Measurements from ENCODE around the gene CRTC3. TPM values are rescaled to one million over a fixed set of nuclear protein-coding genes. Genes with fewer than 3 reads are reported as not detected.
"Not testable (repeated sequence)": the region's sequence is repeated elsewhere in the genome, so short reads cannot be mapped to it uniquely, and the experiment has no call there.

The CRTC3 gene
- polyA plus RNA-seq, 1 donor, result 28.5 TPM

DNA sequence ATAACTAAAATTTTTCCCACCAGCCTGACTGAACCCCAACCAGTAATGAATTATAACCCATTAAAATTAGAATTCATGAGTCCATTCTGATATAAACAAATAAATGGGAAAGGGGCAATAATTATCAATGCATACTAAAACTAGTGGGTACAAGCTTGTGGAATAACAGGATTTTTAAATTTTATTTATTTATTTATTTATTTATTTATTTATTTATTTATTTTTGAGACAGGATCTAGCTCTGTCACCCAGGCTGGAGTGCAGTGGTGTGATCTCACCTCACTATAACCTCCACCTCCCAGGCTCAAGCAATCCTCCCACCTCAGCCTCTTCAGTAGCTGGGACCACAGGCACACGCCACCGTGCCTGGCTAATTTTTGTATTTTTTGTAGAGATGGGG, 15.8 kb upstream of the CRTC3 start:
- not testable (repeated sequence) for H3K36me3 ChIP-seq (ENCODE audit: control insufficient read depth, insufficient read depth, low read length); DNase-seq; H3K27me3 ChIP-seq (ENCODE audit: control insufficient read depth, insufficient read depth, low read length); H3K4me3 ChIP-seq (ENCODE audit: low read length); H3K27ac ChIP-seq (ENCODE audit: low read length); H3K4me1 ChIP-seq (ENCODE audit: control insufficient read depth, insufficient read depth, low read length)
- H3K9me3 ChIP-seq (ENCODE audit: control insufficient read depth, low read depth, low read length), result peaks cover 10% of the 10 kb centered on the region
- no CpG with 5 or more reads among the region's 2 CpGs for WGBS (ENCODE audit: insufficient coverage, low lambda C conversion rate)

GRCh38 chr15:90519688-90520087, 10.0 kb upstream of the CRTC3 start:
- no peaks in the 10 kb centered on the region for H3K9me3 ChIP-seq (ENCODE audit: control insufficient read depth, low read depth, low read length)
- no peak overlapping the region for H3K4me3 ChIP-seq (ENCODE audit: low read length)
- H3K27ac ChIP-seq (ENCODE audit: low read length), result no peak overlapping the region
- no peaks in the 10 kb centered on the region for H3K27me3 ChIP-seq (ENCODE audit: control insufficient read depth, insufficient read depth, low read length)
- WGBS (ENCODE audit: insufficient coverage, low lambda C conversion rate), result no CpG with 5 or more reads among the region's 1 CpG
- DNase-seq, result no peak
- H3K36me3 ChIP-seq (ENCODE audit: control insufficient read depth, insufficient read depth, low read length), result no peaks in the 10 kb centered on the region
- H3K4me1 ChIP-seq (ENCODE audit: control insufficient read depth, insufficient read depth, low read length), result no peaks in the 10 kb centered on the region

DNA sequence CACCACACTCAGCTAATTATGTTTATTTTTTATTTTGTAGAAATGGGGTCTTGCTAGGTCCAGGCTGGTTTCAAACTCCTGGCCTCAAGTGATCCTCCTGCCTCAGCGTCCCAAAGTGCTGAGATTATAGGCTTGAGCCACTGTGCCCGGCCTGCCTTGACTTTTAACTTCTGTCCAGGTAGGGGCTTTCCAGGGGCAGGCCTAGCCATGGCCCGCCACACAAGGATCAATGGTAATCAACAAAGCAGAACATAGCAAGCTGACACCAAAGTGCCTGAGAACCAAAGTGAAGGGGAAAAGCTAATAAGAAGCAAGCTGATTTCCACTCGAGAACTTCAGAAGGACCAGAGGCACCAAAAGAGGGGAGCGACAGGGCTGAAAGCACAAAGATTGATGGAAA, 9.4 kb upstream of the CRTC3 start:
- WGBS (ENCODE audit: insufficient coverage, low lambda C conversion rate), result 60% methylated on average over 1 of the region's 5 CpGs
- H3K36me3 ChIP-seq (ENCODE audit: control insufficient read depth, insufficient read depth, low read length), result no peaks in the 10 kb centered on the region
- H3K4me3 ChIP-seq (ENCODE audit: low read length), result no peak overlapping the region
- no peaks in the 10 kb centered on the region for H3K4me1 ChIP-seq (ENCODE audit: control insufficient read depth, insufficient read depth, low read length)
- no peaks in the 10 kb centered on the region for H3K27me3 ChIP-seq (ENCODE audit: control insufficient read depth, insufficient read depth, low read length)
- no peak overlapping the region for H3K27ac ChIP-seq (ENCODE audit: low read length)
- DNase-seq, result no peak
- no peaks in the 10 kb centered on the region for H3K9me3 ChIP-seq (ENCODE audit: control insufficient read depth, low read depth, low read length)

- Histone ChIP-seq H3K4me1 (ENCODE audit: control insufficient read depth, insufficient read depth, low read length) (no peaks in the 10 kb centered on the region), H3K36me3 (ENCODE audit: control insufficient read depth, insufficient read depth, low read length) (no peaks in the 10 kb centered on the region), H3K27ac (ENCODE audit: low read length) (no peak overlapping the region), H3K4me3 (ENCODE audit: low read length) (no peak overlapping the region), H3K9me3 (ENCODE audit: control insufficient read depth, low read depth, low read length) (no peaks in the 10 kb centered on the region), H3K27me3 (ENCODE audit: control insufficient read depth, insufficient read depth, low read length) (no peaks in the 10 kb centered on the region)
- DNase-seq, result no peak
- WGBS (ENCODE audit: insufficient coverage, low lambda C conversion rate), result no CpG with 5 or more reads among the region's 3 CpGs
Measured at GRCh38 chr15:90523373-90523772, 6.3 kb upstream of the CRTC3 start.

- H3K27me3 ChIP-seq (ENCODE audit: control insufficient read depth, insufficient read depth, low read length); H3K4me1 ChIP-seq (ENCODE audit: control insufficient read depth, insufficient read depth, low read length); H3K27ac ChIP-seq (ENCODE audit: low read length); H3K9me3 ChIP-seq (ENCODE audit: control insufficient read depth, low read depth, low read length); H3K4me3 ChIP-seq (ENCODE audit: low read length); H3K36me3 ChIP-seq (ENCODE audit: control insufficient read depth, insufficient read depth, low read length); DNase-seq: not testable (repeated sequence)
- WGBS (ENCODE audit: insufficient coverage, low lambda C conversion rate), result 100% methylated on average over 1 of the region's 6 CpGs
Measured at GRCh38 chr15:90524018-90524803, 5.5 kb upstream of the CRTC3 start.

- Histone ChIP-seq H3K9me3 (ENCODE audit: control insufficient read depth, low read depth, low read length) (no peaks in the 10 kb centered on the region), H3K4me1 (ENCODE audit: control insufficient read depth, insufficient read depth, low read length) (peaks cover 7% of the 10 kb centered on the region), H3K36me3 (ENCODE audit: control insufficient read depth, insufficient read depth, low read length) (no peaks in the 10 kb centered on the region), H3K4me3 (ENCODE audit: low read length) (peak overlapping the region; percentile 82), H3K27me3 (ENCODE audit: control insufficient read depth, insufficient read depth, low read length) (no peaks in the 10 kb centered on the region), H3K27ac (ENCODE audit: low read length) (peak overlapping the region; percentile 82)
- WGBS (ENCODE audit: insufficient coverage, low lambda C conversion rate), result no CpG with 5 or more reads among the region's 15 CpGs
- no peak for DNase-seq
Measured at GRCh38 chr15:90529011-90529370, 732 bp upstream of the CRTC3 start.

GRCh38 chr15:90530250-90531051, 728 bp downstream of the CRTC3 start:
- Histone ChIP-seq H3K9me3 (ENCODE audit: control insufficient read depth, low read depth, low read length) (no peaks in the 10 kb centered on the region), H3K27ac (ENCODE audit: low read length) (peak overlapping the region; percentile 46), H3K4me1 (ENCODE audit: control insufficient read depth, insufficient read depth, low read length) (peaks cover 10% of the 10 kb centered on the region), H3K4me3 (ENCODE audit: low read length) (peak overlapping the region; percentile 93), H3K36me3 (ENCODE audit: control insufficient read depth, insufficient read depth, low read length) (no peaks in the 10 kb centered on the region), H3K27me3 (ENCODE audit: control insufficient read depth, insufficient read depth, low read length) (no peaks in the 10 kb centered on the region)
- peak; percentile 19 to 75 for DNase-seq
- no CpG with 5 or more reads among the region's 76 CpGs for WGBS (ENCODE audit: insufficient coverage, low lambda C conversion rate)

DNA sequence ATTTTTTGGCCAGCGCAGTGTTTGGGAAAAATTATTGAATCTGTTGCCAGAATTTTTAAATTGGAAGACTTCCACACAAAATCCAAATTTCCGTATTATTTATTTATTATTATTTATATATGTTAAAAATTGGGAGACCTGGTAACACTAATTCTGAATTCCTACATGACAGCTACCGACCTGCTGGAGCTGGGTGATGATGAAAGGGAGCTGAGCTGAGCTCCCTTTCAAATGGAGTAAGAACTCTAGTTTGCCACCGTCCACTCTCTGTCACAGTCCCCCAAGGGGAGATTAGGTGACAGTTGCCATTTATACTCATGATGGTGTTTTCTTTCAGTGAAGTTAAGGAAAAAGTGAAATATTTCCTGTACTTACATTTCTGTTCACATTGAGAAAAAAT, 1.4 kb downstream of the CRTC3 start:
- Histone ChIP-seq H3K4me1 (ENCODE audit: control insufficient read depth, insufficient read depth, low read length) (peaks cover 10% of the 10 kb centered on the region), H3K4me3 (ENCODE audit: low read length) (peak overlapping the region; percentile 93), H3K36me3 (ENCODE audit: control insufficient read depth, insufficient read depth, low read length) (no peaks in the 10 kb centered on the region), H3K27me3 (ENCODE audit: control insufficient read depth, insufficient read depth, low read length) (no peaks in the 10 kb centered on the region), H3K27ac (ENCODE audit: low read length) (no peak overlapping the region), H3K9me3 (ENCODE audit: control insufficient read depth, low read depth, low read length) (no peaks in the 10 kb centered on the region)
- DNase-seq, result no peak
- WGBS (ENCODE audit: insufficient coverage, low lambda C conversion rate), result no CpG with 5 or more reads among the region's 4 CpGs

DNA sequence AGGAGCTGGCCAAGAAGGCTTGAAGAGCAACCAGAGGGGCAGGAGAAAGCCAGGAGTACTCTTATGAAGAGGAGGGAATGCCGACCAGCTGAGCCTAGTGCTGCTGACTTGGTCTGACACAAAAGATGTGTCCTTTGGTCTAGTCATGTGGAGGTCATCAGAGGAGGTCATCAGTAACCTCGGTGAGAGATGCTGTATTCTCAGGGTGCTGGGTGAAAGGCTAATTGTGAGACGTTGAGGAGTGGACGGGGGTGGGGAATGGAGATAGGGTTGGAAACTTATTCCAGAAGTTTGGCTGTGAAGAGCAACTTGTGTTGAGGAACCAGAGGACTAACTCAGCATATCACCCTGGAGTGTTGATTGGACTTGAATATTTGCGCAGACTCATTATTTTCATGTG, 5.5 kb downstream of the CRTC3 start:
- Histone ChIP-seq H3K27me3 (ENCODE audit: control insufficient read depth, insufficient read depth, low read length) (no peaks in the 10 kb centered on the region), H3K9me3 (ENCODE audit: control insufficient read depth, low read depth, low read length) (no peaks in the 10 kb centered on the region), H3K4me3 (ENCODE audit: low read length) (no peak overlapping the region), H3K27ac (ENCODE audit: low read length) (no peak overlapping the region), H3K4me1 (ENCODE audit: control insufficient read depth, insufficient read depth, low read length) (peaks cover 5% of the 10 kb centered on the region), H3K36me3 (ENCODE audit: control insufficient read depth, insufficient read depth, low read length) (peaks cover 4% of the 10 kb centered on the region)
- no CpG with 5 or more reads among the region's 5 CpGs for WGBS (ENCODE audit: insufficient coverage, low lambda C conversion rate)
- DNase-seq, result no peak

DNA sequence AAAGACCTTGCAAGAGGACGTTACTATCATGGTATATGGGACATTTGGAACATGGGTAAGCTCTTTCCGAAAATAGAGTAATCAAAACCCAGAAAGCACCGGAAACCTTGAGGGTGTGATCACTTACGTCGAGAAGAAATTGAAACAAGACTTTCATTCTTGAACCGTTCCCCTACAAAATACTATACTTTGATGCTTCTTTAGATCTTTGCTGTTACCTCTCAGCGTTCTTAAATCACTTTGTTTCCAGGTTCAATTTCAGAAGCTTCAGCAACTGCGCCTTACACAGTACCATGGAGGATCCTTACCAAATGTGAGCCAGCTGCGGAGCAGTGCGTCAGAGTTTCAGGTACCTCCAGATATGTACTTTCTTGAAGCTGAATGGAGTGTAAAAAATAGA, 10.1 kb downstream of the CRTC3 start:
- H3K9me3 ChIP-seq (ENCODE audit: control insufficient read depth, low read depth, low read length), result no peaks in the 10 kb centered on the region
- H3K27me3 ChIP-seq (ENCODE audit: control insufficient read depth, insufficient read depth, low read length), result no peaks in the 10 kb centered on the region
- no peak overlapping the region for H3K4me3 ChIP-seq (ENCODE audit: low read length)
- H3K4me1 ChIP-seq (ENCODE audit: control insufficient read depth, insufficient read depth, low read length), result peaks cover 3% of the 10 kb centered on the region
- 86% methylated on average over 3 of the region's 10 CpGs for WGBS (ENCODE audit: insufficient coverage, low lambda C conversion rate)
- peaks cover 15% of the 10 kb centered on the region for H3K36me3 ChIP-seq (ENCODE audit: control insufficient read depth, insufficient read depth, low read length)
- DNase-seq, result no peak
- no peak overlapping the region for H3K27ac ChIP-seq (ENCODE audit: low read length)

Data from large intestine (tissue), 3 donors.